8988T (cell line): ENCODE results near the gene DNAH11.
"Not testable (repeated sequence)": the region's sequence is repeated elsewhere in the genome, so short reads cannot be mapped to it uniquely, and the experiment has no call there.

ENCODE experiments used
- DNase-seq: peaks from one replicate; pipeline ENCODE4 v3.0.0; 2011

Gene DNAH11

DNA sequence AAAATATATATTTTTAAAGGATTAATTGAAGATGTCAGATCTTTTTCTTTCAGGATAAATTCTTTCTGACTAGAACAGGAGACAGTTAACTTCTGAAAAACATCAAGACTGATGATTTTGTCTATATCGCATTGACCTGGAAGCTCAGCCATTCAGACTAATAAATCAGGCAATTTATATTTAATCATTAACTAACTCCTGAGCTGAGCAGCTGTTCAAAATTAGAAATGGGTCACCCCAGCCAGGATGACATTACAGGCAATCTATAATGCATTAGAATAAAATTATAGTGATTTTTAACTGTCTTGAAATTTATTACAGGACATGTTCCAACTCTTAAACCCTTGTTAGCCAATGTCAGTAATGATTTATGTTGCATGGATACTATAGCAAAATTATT, 263.0 kb downstream of the DNAH11 start:
- DNase-seq, result no peak

DNA sequence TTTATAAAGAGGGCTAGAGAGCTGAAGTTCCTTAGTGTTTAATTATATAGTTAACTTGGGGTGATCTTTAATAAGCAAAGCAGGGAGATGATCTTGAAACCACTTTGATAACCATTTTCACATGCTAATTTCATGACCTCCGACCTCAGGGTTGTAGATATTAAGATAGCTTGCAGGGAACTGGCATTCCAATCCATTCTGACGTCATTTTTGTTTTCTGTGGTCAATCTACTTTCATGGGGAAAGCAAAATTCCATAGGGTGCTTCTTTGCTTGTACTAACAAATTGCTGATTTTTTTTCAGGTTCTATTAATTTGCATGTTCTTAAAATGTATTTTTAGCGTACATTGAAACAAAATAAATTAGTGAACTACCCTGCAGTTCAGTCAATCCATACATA, 263.5 kb downstream of the DNAH11 start:
- no peak for DNase-seq

DNA sequence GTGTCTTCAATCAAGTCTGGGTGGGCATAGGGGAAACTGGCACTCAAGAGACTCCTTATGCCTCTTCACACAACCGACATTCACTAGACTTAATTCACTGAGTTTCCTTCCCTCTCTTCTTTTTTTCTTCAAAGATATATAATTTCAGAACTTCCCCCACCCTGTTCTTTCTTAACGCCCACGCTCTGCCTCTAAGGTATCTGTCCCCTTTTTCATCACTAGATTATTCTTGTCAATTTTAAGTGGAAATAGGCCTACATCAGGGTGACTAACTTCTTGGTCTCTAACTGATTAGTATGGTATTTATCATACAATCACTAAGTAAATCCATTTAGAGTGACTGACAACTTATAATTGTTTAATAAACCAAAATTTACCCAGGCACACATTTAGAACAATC, 276.2 kb downstream of the DNAH11 start:
- no peak for DNase-seq

DNA sequence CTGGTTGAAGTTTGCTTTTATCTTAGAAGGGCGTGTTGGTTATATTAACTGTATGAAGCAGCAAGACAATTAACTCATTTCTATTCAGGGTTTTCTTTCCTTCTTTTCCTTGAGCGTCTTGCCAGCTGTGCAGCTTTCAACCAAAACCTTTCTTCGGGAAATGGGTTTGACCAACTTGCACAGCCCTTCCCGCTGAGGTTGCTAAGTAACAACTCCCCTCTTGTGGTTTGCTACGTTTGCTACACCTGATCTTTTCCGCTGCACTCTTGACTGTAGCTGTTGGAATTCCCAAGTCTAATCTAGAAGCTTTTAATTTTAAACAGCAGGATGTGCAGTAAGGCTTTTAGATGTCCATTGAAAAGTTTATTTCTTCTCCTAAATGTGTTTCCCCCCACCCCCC, 286.0 kb downstream of the DNAH11 start:
- no peak for DNase-seq

DNA sequence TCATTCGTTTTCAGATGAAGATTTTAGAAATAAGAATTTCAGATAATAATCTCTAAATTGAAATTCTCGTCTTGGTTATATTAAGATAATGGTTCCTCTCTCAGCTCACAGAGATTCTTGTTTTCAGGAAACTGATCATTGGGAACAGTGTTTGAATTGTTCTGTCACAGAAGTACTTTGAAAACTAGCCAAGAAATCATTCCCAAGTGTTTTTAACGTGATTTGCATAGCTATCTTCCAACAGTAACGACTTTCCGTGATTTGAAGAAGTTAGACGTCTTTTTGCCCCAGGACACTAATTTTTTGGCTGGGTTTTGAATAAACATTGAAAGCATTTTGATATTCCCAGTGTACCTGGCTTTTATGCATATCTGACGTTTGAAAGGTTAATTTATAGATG, 286.9 kb downstream of the DNAH11 start:
- no peak for DNase-seq

DNA sequence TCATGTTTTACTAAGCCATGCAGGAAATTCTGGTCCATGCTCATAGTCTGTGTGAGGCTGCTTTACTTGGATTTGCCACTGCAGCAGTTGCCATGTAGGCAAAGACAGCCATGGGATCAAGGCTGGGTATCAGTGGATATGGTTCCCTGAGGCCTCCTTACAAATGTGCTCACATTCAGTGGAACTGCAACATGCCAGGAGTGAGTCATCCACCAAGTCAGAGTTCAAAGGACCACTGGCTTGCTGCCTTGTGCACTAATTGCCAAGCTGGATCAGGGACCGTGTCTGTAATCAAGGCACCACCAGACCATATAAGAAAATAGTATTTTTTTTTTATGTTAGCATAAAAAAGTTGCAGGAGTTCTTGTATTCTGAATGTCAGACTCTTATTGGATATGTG, 301.9 kb downstream of the DNAH11 start:
- no peak for DNase-seq

DNA sequence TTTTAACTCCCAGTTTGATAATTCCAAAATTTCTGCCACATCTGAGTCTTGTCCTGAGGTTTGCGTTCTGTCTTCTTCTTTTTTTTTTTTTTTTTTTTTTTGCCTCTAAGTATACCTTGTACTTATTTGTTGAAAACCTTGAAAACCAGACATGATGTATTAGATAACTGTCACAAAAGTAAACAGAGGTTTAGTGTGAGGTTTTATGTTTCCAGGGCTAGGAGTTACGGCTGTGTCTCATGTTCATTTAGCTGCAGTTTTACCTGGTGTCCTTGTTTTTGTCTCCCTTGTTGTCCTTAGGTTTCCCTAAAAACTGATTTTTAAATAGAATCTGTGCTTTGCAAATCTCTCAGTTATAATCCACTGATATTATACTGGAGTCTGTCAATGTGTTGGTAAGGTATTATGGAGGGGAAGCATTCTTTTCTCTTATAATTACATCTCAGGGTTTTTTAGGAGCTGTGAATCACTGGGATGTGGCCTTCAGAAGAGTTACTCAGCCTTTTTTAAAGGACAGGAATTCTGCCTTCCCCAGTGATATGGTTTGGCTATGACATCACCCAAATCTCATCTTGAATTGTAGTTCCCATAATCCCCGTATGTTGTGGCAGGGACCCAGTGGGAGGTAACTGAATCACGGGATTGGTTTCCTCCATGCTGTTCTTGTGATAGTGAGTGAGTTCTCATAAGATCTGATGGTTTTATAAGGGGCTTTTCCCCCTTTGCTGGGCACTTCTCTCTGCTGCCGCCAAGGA, 307.9 kb downstream of the DNAH11 start:
- no peak for DNase-seq

DNA sequence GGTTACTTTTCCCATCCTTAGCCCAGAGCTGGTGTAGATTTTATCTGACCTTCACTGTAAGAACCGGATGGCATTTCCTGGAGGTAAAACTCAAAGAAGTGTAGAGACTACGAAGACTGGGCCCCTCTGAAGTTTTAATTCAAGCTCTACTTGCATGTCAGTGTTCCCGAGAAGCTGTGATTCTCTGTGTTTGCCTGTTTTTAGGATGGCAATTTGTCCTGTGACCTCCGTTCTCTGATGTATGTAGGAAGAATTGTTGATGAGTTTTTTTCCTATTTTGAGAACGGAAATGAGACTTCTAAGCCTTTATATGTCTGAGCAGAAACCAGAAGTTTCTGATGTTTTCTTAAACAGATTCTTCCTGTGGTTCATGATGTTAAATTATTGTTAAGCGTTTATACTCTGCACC, 308.7 kb downstream of the DNAH11 start:
- no peak for DNase-seq

DNA sequence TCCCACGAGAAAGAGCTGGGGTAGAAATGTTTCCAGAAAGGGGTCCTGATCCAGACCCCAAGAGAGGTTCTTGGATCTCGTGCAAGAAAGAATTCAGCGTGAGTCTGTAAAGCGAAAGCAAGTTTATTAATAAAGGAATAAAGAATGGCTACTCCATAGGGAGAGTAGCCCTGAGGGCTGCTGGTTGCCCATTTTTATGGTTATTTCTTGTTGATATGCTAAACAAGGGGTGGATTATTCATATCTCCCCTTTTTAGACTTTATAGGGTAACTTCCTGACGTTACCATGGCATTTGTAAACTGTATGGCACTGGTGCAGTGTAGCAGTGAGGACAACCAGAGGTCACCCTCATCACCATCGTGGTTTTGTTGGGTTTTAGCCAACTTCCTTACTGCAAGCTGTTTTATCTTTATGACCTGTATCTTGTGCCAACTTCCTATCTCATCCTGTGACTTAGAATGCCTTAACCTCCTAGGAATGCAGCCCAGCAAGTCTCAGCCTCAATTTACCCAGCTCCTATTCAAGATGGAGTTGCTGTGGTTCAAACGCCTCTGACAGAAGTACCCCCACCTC, 322.9 kb downstream of the DNAH11 start:
- DNase-seq, result not testable (repeated sequence)

DNA sequence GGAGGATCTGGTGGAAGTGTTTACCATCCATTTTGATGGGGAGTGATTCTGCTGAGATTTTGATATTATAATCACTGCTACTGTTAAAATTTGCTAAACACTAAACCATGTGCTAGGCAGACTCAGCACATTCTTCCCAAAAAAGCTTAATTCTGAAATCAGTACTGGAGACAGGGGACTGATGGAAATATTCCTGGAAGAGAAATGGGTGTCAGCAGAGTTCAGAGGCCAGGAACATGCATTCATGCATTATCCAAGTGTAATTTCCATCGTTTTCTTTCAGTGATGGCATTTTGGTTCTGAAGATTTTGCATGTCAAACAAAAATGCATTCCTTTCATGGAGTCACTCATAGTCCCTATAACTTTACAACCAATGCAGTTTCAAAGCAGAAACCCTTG, 323.9 kb downstream of the DNAH11 start:
- no peak for DNase-seq

DNA sequence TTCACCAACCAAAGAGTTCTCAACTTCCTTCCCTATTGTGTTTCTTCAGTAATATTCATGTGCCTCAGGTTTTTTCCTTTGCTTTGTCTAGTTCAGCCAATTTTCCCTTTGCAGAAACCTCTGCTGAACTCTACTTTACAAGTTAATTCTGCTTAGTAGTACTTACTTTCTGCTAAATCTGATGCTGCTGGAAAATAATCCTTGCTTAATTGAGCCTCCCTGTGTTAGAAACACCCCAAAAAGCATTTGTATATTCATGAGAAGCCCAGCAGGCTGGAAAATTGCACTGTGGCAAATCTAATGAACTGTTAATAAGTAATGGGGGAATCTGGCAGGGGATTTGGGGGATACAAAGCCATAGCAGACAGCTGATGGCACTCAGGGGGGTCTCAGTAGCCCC, 324.4 kb downstream of the DNAH11 start:
- DNase-seq, result no peak

DNA sequence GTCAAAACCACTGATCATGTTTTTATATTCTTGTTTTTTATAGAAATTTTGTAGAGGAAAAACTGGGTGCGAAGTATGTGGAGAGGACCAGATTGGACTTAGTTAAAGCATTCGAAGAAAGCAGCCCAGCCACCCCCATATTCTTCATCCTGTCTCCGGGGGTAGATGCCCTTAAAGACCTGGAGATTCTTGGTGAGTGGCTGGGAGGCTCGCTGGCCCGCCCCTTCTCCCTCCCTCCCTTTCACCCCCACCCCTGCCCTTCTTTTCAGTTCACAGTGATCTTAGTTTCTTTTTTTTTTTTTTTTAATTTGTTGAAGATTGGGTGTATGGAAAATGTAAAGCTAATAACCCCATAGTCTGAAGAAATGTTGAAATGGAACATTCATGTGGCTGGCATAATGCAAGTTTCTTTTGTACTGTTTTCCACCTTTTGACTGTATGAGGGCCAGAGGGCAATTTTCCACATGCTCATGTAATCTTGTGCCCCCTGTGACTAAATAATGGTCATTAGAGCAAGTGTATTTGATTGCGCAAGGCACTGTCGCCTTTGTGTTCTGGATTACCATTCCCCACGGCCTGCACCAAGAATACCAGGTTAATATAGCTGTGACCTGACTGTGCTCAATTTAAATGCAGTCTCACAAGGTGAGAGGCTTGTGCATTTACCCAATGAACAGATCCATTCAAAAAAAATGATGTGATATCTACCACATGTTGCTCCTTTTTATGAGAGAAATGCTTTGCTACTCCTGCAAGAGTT, 325.2 kb downstream of the DNAH11 start:
- DNase-seq, result no peak

DNA sequence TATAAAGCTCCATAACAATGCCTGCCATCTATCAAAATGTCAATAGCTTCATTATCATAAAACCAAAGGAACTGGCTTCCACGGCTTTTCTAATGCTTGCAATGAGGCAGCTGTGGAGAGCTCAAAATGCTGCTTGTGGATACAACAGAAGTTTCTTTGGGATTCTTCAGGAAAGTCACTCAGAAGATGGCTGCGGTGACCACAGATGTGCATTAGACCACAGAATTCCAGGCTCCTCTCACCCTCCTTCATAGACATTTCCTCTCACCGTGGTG, 325.7 kb downstream of the DNAH11 start:
- DNase-seq, result no peak

DNA sequence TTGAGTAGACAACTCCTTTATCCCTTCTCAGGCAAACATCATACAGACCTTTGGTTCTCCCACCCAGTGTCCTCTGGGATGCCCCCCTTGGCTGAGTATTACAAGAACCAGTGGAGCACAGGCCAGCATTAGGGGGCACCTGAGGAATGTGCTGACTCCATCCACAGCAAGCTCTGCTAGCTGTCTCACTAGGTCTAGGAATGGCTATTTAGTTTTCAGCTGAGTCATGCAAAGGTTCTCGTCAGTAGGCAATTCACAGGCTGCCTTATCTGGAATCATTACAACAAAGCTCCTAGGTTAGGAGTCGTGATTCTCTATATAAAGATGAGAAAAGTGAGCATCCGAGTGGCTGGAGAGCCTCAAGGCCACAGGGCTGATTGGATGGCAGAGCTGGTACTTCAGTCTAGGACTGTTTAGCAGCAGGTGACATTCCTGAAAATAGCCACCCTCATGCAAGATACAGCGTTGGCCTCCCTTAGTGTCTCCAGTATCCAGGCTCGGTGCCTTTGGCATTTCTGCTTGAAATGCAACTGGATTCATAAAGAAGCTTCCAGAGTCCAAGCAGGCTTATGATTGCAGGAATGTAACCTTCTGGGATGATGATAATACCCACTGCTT, 327.1 kb downstream of the DNAH11 start:
- DNase-seq, result no peak

DNA sequence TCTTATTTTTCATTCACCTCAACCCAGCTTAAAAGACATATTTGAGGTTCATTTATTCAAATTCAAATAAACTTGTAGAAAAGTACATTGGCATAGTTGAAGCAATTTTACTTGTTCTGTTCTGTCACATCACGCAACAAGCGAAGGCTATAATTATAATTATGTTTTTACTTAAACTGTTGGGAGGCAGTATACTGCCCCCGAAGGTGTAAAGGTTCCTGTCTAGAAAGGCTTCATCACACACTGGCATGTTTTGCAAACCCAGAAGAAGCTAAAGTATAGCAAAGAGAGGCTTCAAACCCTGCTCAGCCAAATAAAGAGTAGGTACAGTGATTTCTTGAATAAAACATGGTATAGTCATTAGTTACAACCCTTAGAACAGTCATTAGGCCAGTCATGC, 340.2 kb downstream of the DNAH11 start:
- no peak for DNase-seq

DNA sequence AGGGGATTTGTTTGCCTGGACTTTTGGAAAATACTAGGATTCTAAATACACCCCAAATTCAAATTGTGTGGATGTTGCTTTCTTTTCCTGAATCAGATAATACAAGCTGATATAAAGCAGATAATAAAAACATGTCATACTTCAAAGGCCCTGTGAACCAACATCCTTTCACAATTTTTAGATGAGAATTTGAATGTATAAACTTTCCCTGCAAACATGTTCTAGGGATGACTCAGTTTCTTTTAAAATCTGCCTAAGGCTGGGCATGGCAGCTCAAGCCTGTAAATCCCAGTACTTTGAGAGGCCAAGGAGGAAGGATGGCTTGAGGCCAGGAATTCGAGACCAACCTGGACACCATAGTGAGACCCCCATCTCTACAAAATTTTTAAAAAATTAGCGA, 340.7 kb downstream of the DNAH11 start:
- DNase-seq, result not testable (repeated sequence)

DNA sequence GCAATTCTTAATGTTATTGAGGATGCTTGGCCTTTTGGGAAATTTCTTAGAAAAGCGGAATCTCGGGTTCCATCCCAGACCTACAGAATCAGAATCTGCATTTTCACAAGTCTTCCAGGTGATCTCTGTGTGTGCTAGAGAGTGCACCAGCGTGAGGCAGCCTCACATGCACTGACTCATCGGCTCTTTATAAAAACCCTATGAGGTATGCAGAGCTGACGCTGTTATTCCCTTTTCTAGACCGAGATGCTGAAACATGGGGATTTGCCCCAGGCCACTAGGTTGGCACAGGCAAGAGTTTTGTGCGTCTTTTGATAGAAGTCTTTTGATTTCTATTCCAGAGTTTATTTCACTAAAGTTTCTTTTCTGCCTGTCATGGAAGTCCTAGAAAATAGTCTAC, 341.7 kb downstream of the DNAH11 start:
- no peak for DNase-seq

DNA sequence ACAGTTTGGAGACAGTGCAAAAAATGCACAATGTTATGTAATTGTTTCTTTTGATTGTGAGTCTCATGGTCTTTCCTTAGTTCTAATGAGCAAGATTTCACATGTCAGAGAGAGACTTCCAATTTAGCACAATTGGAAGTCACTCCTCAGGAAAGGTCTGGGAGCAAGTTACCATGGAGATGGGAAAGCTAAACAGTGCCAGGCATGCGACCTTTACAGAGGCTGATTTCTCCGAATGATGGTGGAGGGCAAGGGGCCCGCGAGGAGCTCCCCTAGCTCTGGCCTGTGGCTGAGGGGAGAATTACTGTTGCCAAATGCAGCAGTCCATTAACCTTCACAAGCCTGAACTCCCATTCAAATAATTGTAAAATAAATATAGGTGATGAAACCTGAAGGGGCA, 343.6 kb downstream of the DNAH11 start:
- no peak for DNase-seq

DNA sequence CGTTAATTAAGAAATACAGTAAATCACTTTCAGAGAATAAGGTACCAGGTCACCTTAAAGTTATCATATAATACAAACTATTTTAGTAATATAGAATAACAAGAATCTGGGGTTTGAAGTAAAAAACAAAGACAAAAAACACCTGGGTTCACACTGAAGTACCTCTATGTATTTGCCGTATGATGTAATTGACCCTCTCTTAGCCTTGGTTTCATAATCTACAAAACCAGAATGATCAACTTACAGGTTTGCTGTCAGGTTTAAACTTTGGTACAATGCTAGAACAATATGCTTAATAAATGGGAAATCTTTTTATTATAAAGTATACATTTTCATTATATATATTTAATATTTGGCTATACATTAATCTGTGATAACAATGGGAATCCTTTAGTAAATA, 344.5 kb downstream of the DNAH11 start:
- no peak for DNase-seq

DNA sequence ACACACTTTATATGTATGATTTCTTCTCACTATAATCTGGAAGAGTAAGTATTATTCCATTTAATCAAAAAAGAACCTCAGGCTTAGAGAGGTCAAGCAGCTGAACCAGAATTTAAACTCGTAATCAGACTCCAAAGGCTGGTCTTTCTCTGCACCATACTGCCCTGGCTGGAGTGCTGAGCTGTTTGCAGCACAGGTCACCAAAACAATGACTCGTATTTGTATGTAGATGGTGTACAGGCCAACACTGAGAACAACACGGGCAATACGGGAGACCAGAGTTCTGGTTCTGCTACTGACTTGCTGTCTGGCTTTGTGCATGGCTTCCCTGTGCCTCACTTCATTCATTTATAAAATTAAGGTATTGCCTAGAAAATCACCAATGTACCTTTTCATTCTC, 344.9 kb downstream of the DNAH11 start:
- no peak for DNase-seq

DNA sequence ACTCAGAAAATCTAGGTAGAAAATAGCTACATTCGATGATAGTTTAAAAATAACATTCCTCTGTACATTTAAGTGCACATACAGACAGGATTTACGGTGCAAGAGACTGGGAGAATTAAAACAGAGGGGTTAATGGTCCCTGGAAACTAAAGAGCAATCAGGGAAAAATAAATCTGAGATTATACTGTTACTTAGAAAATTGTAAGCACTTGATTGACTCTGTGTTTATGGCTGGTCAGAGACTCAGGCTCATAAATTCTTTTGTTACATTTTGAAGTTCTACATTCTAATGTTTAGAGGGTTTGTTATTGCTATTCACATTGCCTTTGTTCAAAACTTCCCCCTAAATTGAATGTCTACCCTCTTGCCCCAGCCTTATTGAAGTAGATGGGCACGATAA, 348.5 kb downstream of the DNAH11 start:
- DNase-seq, result no peak

DNA sequence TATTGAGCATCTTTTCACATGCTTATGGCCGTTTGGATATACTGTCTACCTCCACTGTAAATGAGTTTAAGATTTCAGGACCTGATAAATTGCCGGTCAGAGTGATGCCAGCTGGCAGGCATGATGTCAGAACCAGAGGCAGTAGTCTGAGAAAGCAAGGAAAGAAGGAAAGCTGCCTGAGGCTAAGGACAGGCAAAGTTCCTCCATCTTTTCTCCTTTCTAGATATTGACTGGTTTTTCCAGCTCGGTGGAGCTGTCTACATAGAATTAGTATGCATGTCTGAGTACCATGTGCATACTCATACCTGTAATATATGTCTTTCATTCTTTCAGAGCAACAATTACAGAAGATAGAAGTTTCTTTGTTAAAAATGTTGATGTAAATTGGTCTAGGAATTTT, 350.6 kb downstream of the DNAH11 start:
- DNase-seq, result no peak

DNA sequence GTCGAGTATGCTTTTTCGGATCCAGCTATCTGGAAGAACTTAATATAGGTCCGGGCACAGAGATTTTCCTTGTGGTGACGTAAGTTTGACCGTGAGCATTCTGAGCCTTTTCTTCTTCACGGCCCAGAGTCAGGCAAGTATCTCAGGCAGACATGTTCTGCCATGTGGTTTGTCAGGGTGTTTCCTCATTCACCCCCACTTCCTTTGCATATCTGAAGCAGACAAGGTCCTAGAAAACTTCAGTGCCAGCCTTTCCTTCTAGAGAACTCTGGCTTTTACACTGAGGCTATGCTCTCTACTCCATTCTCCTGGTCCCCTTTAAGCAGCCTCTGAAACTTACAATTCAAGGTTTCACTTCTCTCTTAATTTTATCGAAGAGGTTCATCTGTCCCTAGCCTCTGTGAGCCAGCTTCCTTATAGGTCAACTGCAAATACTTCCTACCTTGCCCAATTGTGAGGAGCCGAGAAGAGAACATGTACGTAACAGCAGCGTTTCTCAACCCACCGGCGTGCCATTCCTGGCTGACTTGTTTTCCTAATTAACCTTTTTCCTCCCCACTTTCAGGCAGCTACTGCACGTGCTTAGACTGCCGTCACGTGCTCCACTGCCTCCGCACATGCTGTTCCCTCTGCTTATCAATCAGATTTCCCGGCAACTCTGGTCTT, 355.6 kb downstream of the DNAH11 start:
- DNase-seq, result no peak

DNA sequence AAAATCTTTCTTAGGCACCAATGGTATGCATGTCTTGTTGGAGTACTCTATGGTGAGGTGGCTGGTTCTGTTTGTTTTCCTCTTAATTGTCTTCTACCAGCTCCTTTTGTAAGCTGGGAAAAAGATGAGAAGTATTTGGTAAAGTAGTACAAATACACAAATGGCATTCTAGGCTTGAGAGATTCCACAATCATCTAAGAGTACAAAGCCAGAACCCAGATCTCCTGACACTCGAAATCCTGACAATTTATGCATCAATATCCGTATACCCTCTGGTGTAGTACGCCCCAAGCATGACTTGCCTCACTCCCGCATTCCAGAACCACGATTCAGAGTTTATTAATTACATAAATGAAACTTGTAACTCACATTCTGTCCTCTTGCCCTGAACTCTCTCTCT, 359.4 kb downstream of the DNAH11 start:
- DNase-seq, result no peak
